CD4-positive, alpha-beta T cell treated with Interleukin-1 beta for 1 hour (primary cell): ENCODE results near the gene VILL.
"Not testable (repeated sequence)": the region's sequence is repeated elsewhere in the genome, so short reads cannot be mapped to it uniquely, and the experiment has no call there.

Experiments used
- DNase-seq, 2 donors: peaks; one replicate each; pipeline ENCODE4 v3.0.0-alpha.2; 2020 to 2022

VILL gene

GRCh38 chr3:38019658-38020341, 29.2 kb downstream of the VILL start:
- no peak for DNase-seq

GRCh38 chr3:38020342-38020726, 29.7 kb downstream of the VILL start:
- no peak for DNase-seq

DNA sequence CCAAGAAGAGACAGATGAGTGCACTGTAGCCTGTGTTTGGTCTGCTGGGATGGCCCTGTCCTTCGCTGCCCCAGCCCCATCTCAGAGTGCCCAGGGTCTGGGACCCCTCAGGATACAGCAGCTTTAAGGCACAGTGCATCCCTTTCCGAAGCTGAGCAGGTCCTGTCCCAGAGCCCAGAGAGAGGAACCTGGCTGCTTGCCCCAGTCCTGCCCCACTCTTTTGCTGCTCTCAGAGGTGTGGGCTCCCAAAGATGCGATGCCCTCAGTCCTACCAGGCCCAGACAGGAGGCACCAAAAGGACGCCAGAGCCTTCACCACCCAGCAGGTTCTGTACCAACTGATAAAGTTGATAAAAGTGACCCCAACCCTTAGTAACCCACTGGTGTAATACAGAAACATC, 30.6 kb downstream of the VILL start:
- DNase-seq, result no peak

GRCh38 chr3:38022301-38022700, 31.7 kb downstream of the VILL start:
- DNase-seq, result no peak

DNA sequence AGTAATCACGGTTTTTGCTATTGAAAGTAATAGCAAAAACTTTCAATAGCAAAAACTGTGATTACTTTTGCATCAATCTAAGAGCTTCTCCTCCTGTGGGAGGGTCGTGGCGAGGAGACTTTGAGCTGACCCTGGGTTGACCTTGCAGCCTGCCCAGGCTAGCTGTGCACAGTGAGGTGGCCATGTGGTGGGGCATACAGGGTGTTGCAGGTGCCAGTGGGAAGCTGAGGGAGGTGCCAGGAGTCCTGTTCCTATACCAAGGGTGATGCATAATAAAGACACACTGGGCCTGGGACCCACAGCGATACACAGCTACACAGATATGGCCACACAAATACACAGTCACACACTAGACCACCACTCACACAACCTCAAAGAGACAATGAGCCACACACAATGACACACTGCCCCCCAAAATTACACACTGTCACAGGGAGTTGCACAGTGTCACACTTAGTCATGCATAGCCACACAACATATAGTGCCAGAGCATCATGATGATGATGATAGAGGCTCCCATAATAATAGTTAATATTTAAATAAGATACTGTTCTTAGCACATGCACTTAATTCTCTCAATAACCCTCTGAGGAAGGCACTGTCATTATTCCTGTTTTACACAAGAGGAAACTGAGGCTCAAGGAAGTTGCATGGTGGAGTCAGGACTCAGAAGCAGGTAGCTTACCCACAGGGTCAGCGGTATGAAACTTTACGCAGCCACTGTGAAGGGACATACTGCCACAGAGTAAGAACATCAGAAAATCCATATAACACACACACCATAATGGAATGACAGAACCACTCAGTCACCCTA, 32.5 kb downstream of the VILL start:
- DNase-seq, result no peak

GRCh38 chr3:38026856-38027255, 36.3 kb downstream of the VILL start:
- no peak for DNase-seq

DNA sequence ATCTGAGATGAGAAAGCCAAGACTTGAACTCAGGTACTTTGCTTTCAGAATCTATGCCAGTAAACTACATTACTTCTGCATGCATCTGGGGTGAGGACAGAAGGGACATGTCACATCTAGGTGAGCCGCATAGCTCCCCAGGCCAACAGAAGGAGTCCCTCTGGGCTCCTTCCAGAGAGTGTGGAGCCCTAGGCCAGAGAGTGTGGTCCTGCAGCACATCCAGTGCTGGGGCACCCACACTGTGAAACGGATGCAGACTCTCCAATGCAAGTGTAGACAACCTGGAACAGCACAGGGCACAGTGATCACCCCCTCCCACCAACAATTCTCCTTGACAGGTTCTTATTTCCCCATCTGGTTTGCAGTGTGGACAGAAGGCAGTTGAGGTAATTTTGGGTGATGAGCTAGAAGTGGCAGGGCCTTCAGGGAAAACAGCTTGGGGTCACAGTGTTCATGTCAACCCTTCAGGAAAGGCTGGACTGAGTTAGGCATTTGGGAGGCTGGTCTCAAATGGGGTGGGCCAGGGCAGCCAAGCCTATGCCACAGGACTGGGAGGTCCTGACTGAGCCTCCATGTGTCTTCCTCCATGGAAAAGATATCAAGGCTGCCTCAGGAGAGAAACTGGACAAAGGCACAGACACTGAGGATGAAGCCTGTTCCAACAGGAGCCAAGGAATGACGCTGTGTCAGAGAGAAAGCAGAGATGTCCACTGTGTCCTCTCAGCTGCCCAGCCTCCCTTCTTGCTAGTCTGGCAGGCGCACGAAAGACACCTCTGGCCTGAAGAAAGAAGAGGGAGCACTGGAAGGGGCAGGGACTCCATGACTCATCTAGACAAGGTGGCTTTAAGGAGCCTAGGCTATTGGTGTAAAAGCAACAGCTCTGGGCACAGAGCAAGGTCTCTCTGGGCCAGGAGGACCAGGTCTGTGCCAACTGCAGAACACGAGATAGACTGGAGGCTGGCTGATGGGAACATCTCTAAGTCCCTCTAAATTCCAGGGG, 37.2 kb downstream of the VILL start:
- no peak for DNase-seq

GRCh38 chr3:38028621-38029361, 38.2 kb downstream of the VILL start:
- DNase-seq, result no peak

GRCh38 chr3:38029400-38030125, 39.0 kb downstream of the VILL start, which contains the start of gene PLCD1:
Gene PLCD1, minus strand, starts transcription at chr3:38029642. Its CDS starts 103 bp downstream, at chr3:38029539.
- peak; percentile 51 to 66 for DNase-seq

GRCh38 chr3:38030126-38031021, 39.8 kb downstream of the VILL start:
- no peak for DNase-seq

DNA sequence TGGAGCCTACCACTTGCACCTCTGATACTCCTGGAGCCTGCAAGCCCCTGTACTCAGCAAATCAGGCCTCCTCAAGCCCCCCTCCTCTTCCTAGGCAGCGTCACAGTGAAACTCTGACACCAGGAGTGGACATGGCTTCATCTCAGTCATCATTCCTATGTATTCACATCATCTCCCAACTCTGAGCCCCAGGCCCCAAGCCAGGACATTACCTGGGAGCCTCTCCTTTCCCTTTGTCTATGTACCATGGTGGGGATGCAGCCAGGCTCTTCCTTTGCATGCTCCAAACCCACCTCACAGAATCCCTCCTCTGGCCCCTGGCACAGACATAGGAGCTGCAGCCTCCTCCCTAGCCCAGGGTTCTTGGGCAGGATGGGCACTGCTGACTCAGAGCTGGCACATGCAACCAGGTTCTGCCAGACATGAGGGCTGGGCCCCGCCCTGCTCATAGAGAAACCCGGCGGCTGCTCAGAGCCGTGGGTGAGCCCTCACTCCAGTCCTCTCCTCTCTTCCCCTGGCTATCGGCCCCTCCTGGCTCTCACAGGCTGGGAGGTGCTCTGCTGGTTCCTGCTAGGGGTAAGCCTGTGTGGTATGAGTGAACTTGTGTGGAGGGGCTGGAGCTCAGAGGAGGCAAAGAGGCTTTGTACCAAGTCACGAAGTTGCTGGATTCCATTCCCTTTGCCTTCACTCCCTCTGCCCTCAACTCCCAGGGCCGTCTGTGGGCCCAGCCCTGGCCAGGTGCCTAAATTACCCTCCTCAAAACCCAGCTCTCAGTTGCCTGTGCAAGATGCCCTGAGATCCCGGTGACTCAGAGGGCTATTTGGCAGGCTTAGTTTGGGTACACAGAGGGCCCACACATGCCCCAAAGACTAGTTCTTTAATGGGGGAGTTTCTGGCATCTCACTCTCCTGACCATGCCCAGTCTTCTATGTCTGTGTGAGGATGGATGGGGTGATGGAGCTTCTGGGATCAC, 40.7 kb downstream of the VILL start:
- DNase-seq, result peak; percentile 43 to 46

- DNase-seq, result no peak
These were observed 41.8 kb downstream of the VILL start for GRCh38 chr3:38032328-38032865.

GRCh38 chr3:38033586-38033985, 43.0 kb downstream of the VILL start:
- DNase-seq, result not testable (repeated sequence)

GRCh38 chr3:38034335-38034734, 43.7 kb downstream of the VILL start:
- not testable (repeated sequence) for DNase-seq

GRCh38 chr3:38036286-38036685, 45.7 kb downstream of the VILL start:
- DNase-seq, result no peak

DNA sequence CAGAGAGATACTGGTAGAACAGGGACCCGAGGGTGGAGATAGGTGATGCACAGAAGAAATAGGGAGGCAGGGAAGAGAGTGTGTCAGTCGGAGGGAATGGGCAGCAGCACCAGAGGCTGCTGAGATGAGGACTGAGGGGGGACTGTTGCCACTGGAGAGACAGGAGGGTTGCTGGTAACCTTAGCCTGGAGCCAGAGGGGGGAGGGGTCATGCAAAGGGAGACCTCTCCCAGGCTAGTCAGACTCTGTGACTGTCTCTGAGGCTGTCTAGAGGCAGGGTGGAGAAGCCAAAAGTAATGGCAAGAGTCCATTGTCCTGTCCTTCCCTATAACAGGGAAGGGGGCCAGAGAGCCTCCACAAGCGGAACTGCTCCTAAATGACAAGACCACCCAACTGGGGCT, 46.3 kb downstream of the VILL start:
- no peak for DNase-seq

GRCh38 chr3:38038447-38038911, 47.9 kb downstream of the VILL start:
- peak; percentile 31 to 72 for DNase-seq

GRCh38 chr3:38039101-38039898, 48.7 kb downstream of the VILL start, which contains the start of gene DLEC1:
Gene DLEC1, plus strand, starts transcription at chr3:38039208. Its CDS starts 18 bp downstream, at chr3:38039226.
- DNase-seq, result peak; percentile 88
